GM21737 (cell line): ENCODE data around the gene IFIT2.
"Not testable (repeated sequence)": the region's sequence is repeated elsewhere in the genome, so short reads cannot be mapped to it uniquely, and the experiment has no call there.

ENCODE experiments used
- ATAC-seq: cut with Tn5 transposase; IDR thresholded peaks from one replicate; pipeline ENCODE4 v1.9.1; 2021; ENCODE audit warnings: mild to moderate bottlenecking, moderate library complexity; ENCODE audit not compliant: unreplicated experiment

IFIT2 gene

GRCh38 chr10:89301721-89302445 lies at the start of gene IFIT2:
Gene IFIT2 (plus strand): TSS chr10:89302046. CDS start chr10:89302124, 78 bp downstream.
- peak; percentile 68 for ATAC-seq

- ATAC-seq, result no peak
Measured at GRCh38 chr10:89252225-89252585, 49.6 kb upstream of the IFIT2 start.

- not testable (repeated sequence) for ATAC-seq
Measured at GRCh38 chr10:89255091-89255579, 46.7 kb upstream of the IFIT2 start.

GRCh38 chr10:89255793-89256192 lies 46.1 kb upstream of the IFIT2 start:
- ATAC-seq, result no peak

GRCh38 chr10:89256340-89256739 lies 45.5 kb upstream of the IFIT2 start:
- ATAC-seq, result no peak

GRCh38 chr10:89256962-89257361 lies 44.9 kb upstream of the IFIT2 start:
- no peak for ATAC-seq

- no peak for ATAC-seq
Measured at GRCh38 chr10:89257581-89257980, 44.3 kb upstream of the IFIT2 start.

GRCh38 chr10:89258881-89259280 lies 43.0 kb upstream of the IFIT2 start:
- no peak for ATAC-seq

GRCh38 chr10:89262086-89263051 lies 39.5 kb upstream of the IFIT2 start:
- no peak for ATAC-seq

GRCh38 chr10:89263091-89263490 lies 38.8 kb upstream of the IFIT2 start:
- no peak for ATAC-seq

- no peak for ATAC-seq
Measured at GRCh38 chr10:89263531-89263930, 38.3 kb upstream of the IFIT2 start.

GRCh38 chr10:89266721-89267453 lies 35.0 kb upstream of the IFIT2 start:
- no peak for ATAC-seq

- no peak for ATAC-seq
Measured at GRCh38 chr10:89269433-89270152, 32.3 kb upstream of the IFIT2 start.

- ATAC-seq, result no peak
Measured at GRCh38 chr10:89270153-89270483, 31.7 kb upstream of the IFIT2 start.

GRCh38 chr10:89271532-89271931 lies 30.3 kb upstream of the IFIT2 start:
- no peak for ATAC-seq

GRCh38 chr10:89273680-89274079 lies 28.2 kb upstream of the IFIT2 start:
- no peak for ATAC-seq

GRCh38 chr10:89274928-89275327 lies 26.9 kb upstream of the IFIT2 start:
- ATAC-seq, result no peak

GRCh38 chr10:89275383-89275782 lies 26.5 kb upstream of the IFIT2 start:
- no peak for ATAC-seq

- no peak for ATAC-seq
Measured at GRCh38 chr10:89278034-89278535, 23.8 kb upstream of the IFIT2 start.

GRCh38 chr10:89278900-89279392 lies 22.9 kb upstream of the IFIT2 start:
- no peak for ATAC-seq
